Umbilical cord (tissue), 2 donors: ENCODE data around the gene KLK10. TPM values are rescaled to one million over a fixed set of nuclear protein-coding genes. Genes with fewer than 3 reads are reported as not detected.
"Not testable (repeated sequence)": the region's sequence is repeated elsewhere in the genome, so short reads cannot be mapped to it uniquely, and the experiment has no call there.

ENCODE experiments used
- DNase-seq: peaks from one replicate; pipeline ENCODE4 v3.0.0-alpha.2; 2015; ENCODE audit warnings: low spot score
- total RNA-seq: library from RNA; depleted of rRNA; stranded (reverse); fragments of >200 nt; gene quantifications from one replicate; pipeline ENCODE4 v1.2.3, GENCODE V29; 2014; ENCODE audit warnings: low replicate concordance; ENCODE audit not compliant: insufficient read depth

KLK10 gene
- total RNA-seq, 1 donor from 2014 or later: 0.24 TPM

DNA sequence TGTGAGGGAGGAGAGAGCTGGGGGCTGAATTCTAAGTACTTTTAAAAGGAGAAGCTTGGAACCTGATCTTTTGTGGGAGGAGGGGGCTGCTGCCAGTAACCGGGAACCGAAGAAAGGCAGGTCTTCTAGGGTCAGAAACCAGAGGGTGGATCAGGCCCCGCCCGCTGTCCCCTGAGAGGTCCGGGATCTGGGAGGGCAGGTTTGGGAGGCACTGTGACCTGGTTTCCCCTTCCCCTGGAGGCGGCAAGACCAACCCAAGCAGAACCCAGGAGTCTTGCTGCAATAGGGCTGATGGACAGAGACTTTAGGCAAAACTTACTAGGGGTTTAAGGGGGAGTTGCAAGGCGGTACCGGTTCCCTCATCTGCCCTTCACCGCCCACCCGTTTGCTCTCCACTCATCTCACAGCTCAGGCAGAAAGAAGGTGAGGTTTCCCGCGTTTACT lies 17.4 kb downstream of the KLK10 start:
- DNase-seq: no peak

DNA sequence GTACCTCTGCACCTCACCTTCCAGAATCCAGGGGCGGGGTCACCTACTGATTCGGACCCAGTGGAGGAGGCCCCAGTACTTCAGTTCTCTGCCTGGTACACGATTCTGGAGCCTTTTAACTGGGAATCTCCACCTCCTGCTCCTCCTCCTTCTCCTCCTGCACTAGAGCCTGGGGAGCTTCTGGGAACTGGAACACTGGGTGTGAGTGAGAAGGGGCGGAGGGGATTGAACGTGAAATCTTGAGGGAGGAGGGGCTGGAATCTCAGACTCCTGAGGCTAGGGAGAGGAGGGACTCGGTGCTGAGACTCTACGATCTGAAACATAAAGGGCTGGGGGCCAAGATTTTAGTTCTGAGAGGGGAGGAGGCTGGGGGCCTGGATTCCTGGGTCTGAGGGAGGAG lies 18.0 kb downstream of the KLK10 start, which contains the start of gene KLK8:
KLK8 (minus strand) TSS at position 90 of the 400 bp plus-strand sequence. CDS start 437 bp downstream, outside the sequence.
- no peak for DNase-seq

DNA sequence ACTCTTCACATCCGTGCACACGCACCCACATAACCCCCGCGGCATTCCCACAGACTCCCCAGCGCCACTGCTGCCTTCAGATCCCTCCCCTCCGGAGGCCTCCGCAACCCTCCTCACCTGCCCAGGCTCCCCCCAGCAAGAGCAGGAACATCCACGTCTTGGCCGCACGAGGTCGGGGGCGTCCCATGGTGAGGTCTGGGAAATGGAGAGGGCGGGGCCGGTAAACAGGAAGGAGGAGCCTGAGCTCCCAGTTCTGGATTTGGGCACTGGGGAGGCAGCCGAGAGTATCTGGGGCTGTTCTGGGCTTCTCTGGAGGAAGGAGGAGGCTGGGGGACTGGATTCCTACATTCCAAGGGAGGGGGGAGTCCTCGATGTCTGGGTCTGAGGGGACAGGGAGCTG lies 18.5 kb downstream of the KLK10 start:
- DNase-seq: no peak

DNA sequence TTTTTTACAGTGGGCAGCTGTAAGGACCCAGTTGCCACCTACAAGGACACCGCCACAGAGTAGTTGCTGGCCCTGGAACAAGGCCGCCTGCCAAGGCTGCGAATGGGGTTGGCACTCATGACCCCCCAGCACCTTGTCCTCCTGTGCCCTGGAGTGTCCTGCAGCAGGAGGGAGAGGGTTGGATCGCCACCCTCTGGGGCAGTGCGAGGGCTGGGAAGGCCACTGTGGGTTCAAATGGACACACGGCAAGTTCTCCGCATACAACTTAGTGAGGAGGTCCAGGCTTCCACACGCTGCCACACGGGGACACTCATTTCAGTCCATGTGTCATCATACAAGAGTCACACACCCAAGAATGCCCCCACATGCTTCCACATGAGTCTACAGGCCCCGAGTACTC lies 19.1 kb downstream of the KLK10 start:
- no peak for DNase-seq

DNA sequence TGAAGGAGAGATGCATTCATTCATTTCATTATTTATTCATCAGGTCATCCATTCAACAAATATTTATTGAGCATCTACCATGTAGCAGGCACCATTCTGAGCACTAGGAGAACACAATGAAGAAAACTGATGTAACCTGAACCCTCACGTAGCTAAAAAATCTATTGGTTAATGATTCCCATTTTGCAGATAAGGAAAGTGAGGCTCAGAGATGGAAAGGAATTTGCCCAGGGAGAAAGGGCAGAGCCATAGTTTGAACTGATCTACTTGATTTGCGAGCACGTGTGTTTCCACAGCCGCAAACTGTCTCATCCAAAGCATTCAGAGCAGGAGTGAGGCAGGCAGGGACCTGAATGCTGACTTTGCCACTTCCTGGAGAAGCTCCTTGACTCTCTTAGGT lies 20.8 kb downstream of the KLK10 start:
- no peak for DNase-seq

DNA sequence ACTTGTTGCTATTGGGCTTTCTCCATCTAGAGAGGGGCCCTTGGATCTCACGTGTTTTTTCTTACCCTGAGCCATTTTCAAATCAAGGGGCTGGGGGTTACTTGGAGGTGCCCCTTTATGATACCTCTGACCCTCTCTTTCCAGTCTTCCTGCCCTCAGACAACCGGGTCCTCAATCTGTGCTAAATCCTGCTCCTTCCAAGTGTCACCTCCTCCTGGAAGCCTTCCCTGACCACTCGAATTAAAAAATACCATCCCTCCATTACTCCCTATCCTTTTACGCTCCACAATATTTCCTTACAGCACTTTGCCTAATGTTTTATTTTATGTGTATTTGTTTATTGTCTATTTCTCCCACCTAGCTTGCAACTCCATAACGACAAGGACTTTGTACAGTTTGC lies 21.4 kb downstream of the KLK10 start:
- no peak for DNase-seq

DNA sequence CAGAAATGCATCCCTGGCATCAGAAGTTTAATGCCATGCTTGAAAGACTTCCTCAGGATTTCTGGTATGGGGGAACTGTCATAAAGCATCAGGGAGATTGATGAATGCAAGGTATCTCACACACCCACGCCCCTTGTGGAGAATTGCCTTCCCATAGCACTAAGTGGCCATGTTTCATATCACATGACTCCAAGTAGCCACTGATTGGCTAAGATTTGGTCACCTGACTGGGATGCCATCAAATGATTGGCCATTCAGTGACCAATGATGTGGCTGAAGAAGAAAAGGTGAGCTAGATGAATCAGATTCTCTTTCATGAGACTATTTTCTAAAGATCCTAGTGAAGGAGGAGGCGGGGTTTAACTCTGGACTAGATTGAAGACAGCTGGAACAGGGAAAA lies 25.4 kb downstream of the KLK10 start:
- DNase-seq: no peak

DNA sequence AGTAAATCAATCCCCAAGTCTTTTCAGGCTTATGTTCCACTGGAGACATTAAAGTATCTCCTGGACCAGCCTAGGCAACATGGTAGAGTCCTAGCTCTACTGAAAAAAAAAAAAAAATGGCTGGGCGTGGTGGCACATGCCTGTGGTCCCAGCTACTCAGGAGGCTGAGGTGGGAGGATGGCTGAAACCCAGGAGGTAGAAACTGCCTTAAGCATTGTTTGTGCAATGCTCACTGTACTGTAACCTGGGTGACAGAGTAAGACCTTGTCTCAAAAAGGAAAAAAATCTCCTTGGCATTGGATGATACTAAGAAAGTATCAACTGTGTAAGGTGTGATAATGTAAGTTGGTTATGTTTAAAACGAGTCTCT lies 26.9 kb downstream of the KLK10 start:
- no peak for DNase-seq

DNA sequence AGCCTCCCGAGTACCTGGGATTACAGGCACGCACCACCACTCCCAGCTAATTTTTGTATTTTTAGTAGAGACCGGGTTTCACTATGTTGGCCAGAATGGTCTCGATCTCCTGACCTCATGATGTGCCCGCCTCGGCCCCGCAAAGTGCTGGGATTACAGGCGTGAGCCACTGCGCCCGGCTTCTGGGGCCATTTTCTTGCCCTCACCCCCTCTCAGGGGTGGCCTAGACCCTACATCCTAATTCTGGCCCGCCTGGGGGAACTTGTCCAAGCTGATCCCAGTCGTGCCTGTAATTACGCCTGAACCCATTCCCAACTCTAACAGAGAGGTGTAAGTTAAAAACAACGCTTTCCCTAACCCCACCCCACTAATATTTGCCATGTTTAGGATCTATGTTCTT lies 35.1 kb downstream of the KLK10 start:
- not testable (repeated sequence) for DNase-seq

DNA sequence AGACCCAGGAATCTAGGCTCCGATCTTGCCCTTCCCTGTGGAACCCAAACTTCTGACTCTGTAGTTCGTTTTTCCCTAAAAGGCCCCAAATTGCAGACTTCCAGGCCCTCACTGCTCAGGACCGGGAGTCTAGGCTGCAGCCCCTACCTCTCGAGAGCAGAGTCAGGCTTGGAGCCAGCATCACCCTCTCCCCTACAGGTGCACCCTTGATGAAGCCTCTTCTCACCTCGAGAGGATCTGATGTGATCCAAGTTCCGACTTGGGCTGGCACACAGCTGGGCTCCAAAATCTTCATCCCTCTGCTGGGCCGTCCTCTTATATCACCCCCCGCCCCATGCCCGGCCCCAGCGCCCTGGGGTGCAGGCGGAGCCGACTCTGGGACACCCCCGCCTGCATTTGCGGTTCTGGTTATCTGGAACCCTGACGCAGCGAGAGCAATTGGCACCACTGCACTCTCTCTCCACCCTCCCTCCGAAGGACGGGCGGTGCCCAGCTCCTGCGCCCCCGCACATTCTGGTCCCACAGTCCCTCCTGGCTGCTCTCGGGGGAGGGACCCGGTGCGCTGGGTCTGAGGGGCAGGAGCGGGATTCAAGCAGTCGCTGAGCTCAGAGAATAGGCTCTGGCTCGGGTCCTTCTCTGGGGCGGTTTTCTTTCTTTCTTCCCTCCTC lies 35.8 kb downstream of the KLK10 start, which contains the start of gene KLK7:
KLK7 (minus strand) TSS at position 293 of the 668 bp plus-strand sequence. CDS start 1,518 bp downstream, outside the sequence.
- no peak for DNase-seq

DNA sequence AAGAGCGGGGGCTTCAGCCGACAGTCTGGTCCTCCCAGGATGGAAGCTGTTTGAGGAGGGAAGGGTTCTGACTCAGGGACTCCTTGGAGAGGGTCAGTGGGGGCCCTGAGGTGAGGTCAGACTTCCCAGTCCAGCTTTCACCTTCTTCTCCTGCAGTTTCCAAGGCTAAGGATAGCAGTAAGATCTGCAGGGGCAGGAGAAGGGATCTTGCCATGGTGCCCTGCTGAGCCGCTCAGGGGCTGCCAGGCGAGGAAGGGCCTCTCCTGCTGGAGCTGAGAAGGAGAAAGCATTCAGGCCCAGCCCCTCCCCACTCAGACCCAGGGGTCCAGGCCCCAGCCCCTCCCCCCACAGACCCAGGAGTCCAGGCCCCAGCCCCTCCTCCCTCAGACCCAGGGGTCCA lies 37.3 kb downstream of the KLK10 start:
- DNase-seq: no peak

DNA sequence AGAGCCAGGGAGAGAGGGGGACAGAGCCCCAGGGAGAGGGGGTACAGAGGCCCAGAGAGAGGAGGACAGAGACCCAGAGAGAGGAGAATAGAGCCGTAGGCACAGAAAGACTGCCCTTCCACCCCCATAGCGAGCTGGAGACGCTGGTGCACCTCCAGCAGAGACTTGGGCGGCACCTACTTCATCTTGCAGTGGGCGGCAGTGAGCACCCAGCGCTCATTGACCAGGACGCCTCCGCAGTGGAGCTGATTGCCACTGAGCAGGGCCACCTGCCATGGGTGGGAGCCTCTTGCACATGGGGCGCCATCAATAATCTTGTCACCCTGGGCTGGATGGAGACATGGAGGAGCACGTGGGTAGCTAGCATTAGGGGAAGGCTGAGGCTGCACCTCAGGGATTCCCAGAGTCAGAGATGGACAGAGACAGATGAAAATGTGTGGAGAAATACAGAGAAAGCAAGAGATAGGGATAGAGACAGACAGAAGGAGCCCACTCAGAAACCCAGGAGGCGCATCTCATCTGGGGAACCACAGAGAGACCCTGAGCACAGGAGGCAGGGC lies 37.8 kb downstream of the KLK10 start:
- no peak for DNase-seq

DNA sequence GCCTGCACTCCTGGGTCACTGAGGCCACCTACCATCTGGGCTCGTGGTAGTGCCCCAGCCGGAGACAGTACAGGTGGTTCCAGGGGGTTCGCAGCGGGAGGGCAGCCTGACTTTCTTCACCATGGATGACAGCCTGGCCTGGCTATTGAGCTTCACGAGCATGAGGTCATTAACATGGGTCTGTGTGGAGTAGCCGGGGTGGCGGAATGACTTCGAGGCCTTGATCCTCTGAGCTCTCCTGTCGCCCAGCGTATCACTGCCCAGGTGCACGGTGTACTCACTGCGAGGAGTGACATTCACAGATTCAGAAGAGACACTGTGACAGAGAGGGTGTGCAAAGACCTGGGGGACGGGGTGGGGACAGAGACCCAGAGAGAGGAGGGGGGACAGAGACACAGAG lies 39.3 kb downstream of the KLK10 start:
- DNase-seq: no peak

DNA sequence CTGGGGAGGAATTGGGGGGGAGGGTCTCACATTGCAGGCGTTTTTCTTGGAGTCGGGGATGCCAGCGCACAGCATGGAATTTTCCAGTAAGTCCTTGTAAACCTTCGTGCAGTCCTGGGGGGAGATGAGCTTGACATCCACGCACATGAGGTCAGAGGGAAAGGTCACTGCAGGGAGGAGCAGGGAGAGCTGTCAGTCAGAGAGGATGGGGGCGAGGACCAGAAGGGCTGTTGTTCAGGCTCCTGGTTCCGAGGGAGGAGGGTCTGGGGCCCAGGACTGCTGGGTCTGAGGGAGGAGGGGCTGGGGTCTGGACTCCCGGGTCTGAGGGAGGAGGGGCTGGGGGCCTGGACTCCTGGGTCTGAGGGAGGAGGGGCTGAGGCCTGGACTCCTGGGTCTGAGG lies 39.8 kb downstream of the KLK10 start:
- DNase-seq: no peak

DNA sequence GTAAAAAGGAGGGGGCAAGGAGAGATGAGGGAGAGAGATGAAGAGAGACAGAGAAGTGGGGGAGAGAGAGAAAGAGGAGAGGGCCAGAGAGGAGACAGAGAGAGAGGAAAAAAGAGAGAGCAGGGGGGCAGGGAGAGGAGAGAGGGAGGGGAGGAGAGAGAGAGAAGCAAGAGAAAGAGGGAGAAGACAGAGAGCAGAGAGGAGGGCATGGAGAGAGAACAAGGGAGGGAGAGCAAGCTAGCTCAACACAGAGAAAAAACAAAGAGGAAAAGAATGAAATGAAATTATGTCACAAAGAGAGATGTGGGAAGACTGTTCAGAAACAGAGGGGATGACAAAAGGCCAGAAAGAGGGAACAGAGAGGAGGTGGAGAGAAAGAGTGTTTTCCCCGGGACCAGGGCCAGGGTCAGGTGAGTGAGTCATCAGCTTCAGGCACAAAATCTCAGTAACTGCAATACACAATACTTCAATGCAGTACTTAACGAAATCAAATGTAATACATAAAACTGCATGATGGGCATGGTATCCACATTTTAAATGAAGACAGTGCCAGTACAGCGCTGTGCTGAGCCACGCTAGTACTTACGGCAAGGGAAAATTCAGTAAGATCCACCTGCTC lies 40.6 kb downstream of the KLK10 start:
- no peak for DNase-seq

DNA sequence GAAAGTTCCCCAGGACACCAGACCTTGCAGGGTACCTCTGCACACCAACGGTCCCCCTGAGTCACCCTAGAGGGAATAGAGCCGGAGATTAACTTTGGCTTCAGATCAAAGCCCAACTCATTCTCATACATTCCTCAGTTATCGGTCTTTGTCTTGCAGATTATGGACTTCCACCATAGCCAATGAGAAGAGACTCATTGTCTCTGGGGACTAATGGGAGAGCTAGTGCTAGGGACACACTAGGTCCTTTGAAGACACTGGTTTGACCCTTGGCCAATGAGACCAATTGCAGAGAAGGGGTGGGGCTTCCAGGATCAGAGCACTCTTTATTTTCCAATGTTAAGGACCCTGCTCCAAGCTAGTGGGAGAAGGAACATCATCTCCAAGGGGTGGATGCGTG lies 41.9 kb downstream of the KLK10 start:
- DNase-seq: no peak

DNA sequence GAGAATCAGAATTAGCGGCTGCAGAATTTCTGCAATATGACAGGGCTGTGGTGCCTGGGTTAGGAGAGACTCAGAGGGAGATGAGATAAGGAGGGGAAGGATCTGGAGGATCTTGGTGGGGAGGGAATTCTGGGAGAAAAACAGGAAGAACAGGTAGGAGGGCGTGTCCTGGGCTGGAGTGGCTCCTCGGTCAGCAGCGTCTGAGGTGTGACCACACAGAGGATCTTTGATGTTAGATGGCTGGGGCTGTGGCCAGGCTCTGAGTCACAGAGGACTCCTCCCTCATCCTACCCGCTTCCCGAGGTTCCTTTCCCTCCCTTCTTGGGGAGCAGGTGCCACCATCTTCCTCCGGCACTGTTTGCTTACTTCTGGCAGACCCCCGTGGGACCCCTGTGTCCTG lies 43.7 kb downstream of the KLK10 start:
- DNase-seq: no peak

DNA sequence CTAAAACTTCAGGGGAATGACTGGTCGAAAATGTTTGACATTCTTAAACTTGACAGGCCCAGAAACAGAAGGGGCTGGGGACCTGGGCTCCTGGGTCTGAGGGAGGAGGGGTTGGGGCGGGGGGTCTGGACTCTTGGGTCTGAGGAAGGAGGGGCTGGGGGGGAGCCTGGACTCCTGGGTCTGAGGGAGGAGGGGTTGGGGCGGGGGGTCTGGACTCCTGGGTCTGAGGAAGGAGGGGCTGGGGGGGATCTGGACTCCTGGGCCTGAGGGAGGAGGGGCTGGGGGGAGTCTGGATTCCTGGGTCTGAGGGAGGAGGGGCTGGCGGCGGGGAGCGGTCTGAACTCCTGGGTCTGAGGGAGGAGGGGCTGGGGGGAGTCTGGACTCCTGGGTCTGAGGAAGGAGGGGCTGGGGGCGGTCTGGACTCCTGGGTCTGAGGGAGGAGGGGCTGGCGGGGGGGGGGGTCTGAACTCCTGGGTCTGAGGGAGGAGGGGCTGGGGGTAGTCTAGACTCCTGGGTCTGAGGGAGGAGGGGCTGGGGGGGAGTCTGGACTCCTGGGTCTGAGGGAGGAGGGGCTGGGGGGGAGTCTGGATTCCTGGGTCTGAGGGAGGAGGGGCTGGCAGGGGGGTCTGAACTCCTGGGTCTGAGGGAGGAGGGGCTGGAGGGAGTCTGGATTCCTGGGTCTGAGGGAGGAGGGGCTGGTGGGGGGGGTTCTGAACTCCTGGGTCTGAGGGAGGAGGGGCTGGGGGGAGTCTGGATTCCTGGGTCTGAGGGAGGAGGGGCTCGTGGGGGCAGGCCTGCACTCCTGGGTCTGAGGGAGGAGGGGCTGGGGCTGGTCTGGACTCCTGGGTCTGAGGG lies 44.6 kb downstream of the KLK10 start:
- no peak for DNase-seq

DNA sequence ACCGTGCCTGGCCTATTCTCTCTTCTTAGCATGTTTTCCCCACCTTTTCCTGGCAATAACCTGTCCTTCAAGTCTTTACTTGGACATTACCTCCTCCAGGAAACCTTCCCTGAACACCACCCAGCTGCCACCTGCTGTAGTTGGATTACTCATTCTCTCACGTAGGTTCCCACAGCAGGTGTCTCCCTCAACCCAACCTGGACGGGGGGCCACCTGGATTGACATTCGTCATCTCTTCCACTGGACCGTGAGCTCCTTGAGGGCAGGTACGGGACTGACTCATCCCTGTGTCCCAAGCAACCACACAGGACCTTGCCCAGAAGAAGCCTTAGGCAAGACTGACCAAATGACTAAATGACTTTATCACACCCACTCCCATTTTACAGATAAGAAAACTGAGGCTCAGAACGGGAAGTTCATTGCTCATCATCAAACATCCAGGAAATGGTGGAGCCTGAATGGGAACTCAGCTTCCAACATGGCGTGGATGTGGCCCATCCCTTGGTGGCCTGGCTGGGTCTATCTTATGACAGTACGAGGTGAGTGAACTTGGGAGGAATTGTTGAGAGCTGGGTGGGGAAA lies 46.6 kb downstream of the KLK10 start:
- no peak for DNase-seq

DNA sequence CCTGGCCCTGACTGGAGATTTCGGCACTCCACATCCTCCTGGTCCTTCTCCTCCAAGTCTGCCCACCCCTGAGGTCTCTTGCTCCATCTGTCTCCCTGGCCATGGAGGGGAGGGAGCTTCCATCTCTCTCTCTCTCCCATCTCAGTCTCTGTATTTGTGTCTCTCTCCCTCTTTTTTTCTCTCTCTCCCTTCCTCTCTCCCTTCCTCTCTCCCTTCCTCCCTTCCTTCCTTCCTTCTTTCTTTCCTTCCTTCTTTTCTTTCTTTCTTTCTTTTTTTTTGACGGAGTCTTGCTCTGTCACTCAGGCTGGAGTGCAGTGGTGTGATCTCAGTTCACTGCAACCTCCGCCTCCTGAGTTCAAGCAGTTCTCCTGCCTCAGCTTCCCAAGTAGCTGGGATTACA lies 49.7 kb downstream of the KLK10 start:
- DNase-seq: not testable (repeated sequence)

DNA sequence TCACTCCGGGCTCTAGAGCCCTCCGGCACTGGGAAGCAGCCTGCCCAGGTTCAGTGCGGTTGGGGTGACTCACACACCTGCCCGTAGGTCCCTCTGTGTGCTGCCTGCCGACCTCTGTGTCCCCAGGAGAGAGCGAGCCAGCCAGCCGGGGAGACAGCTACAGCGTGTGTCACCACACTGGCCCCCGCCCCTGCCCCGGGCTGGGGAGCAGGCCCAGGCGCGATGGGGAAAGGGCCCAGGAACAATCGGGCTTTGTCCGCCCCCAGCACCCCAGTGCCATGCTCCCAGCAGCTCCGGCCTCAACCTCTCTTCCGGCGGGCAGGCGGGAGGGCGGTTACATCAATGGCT lies 50.1 kb downstream of the KLK10 start, which contains the start of gene KLK6:
KLK6 (minus strand) TSS at position 179 of the 348 bp plus-strand sequence. CDS start 1,487 bp downstream, outside the sequence.
- no peak for DNase-seq
